DMS153 (cell line): ENCODE measurements around the gene LRRC4C.
"Not testable (repeated sequence)": the region's sequence is repeated elsewhere in the genome, so short reads cannot be mapped to it uniquely, and the experiment has no call there.

ENCODE experiments used
- DNase-seq: peaks from one replicate; lab custom pipeline; 2025; lab: John Stamatoyannopoulos, UW

LRRC4C gene

DNA sequence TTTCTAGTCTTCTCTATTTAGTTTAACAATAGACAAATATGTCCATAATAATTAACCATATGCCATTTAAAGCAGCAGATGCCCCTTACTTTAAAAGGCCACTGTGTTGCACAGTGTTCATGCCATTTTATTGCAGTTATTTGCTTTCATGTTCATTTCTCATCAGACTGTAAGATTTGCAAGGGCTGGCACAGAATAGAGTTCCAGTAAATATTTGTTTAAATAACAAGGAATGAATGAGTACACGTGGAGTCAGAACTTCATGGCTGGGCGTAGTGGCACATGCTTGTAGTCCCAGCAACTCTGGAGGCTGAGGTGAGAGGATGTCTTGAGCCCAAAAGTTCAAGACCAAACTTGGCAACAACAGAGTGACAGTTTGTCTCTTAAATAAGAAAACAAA is 1228.6 kb downstream of the LRRC4C start:
- DNase-seq = no peak

GRCh38 chr11:40228662-40229061 is 1230.8 kb downstream of the LRRC4C start:
- no peak for DNase-seq

DNA sequence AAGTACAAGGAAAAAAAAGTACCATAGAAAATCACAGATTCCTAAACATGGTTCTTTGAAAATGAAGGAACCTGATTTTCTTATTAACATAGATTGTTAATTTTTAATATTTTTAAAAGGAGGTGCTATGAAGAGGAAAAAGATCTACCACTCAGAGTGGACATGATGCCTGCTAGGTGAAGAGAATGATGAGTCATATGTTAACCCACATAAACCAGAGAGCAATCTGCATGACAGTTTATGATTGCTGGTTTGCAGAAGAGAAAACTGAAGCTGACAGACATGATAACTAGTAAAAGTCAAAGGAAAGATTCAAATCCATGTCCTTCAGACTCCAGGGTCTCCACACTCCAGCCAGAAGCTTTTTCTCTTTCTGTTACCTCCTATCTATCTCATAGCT is 1231.7 kb downstream of the LRRC4C start:
- DNase-seq = no peak

- DNase-seq = no peak
These were observed 1232.8 kb downstream of the LRRC4C start for GRCh38 chr11:40226654-40227053.

GRCh38 chr11:40223596-40224330 is 1235.7 kb downstream of the LRRC4C start:
- no peak for DNase-seq

DNA sequence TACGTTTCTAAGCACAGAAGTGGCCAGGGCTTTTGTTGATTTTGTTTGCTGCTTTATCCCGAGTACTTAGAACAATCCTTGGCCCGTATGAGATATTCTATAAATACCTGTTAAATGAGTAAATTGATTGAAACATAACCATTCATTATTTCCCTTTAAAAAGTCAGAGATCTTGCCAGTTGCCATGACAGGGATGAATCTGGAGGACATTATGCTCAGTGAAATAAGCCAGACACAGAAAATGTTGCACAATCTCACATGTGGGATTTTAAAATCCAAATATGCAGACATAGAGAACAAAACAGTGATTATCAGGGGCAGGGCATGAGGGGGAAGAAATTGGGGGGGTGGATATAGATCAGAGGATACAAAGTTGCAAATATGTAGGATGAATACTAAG is 1240.1 kb downstream of the LRRC4C start:
- no peak for DNase-seq

GRCh38 chr11:40215556-40215955 is 1243.9 kb downstream of the LRRC4C start:
- no peak for DNase-seq

DNA sequence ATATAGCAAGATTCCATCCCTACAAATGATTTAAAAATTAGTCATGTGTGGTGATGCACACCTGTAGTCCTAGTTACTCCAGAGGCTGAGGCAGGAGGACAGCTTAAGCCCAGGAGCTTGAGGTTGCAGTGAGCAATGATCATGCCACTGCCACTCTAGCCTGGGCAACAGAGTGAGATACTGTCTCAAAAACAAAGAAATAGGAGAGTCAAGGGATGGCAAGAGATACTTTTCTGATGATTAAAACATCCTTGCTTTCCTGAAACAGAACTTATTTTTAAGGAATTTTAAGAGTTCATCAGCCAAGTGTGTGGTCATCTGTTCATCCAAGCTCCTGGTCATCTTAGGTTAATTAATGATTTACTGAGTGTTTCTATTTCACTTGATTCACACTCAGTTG is 1252.0 kb downstream of the LRRC4C start:
- no peak for DNase-seq

DNA sequence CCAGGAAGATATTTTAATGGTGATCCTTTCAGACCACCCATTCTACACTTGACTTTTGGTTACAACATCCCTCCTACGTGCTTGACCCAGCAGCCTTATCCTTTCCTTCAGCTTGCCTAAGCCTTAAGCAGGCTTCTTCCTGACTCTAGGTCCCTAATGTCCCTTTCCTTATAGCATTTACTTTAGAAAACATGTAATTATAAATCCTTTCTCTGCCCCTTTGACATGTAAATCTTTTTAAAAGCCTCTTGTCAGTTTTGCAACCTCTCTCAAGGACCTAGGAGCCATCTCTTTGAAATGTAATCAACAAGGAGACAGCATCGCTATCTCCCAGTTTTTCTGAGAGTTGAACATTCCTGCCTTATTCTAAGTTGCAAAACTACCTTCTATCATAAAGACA is 1255.2 kb downstream of the LRRC4C start:
- DNase-seq = no peak

- DNase-seq = no peak
These were observed 1255.8 kb downstream of the LRRC4C start for GRCh38 chr11:40203606-40204005.

- no peak for DNase-seq
These were observed 1256.7 kb downstream of the LRRC4C start for GRCh38 chr11:40202589-40203270.

GRCh38 chr11:40192590-40192989 is 1266.9 kb downstream of the LRRC4C start:
- DNase-seq = not testable (repeated sequence)

DNA sequence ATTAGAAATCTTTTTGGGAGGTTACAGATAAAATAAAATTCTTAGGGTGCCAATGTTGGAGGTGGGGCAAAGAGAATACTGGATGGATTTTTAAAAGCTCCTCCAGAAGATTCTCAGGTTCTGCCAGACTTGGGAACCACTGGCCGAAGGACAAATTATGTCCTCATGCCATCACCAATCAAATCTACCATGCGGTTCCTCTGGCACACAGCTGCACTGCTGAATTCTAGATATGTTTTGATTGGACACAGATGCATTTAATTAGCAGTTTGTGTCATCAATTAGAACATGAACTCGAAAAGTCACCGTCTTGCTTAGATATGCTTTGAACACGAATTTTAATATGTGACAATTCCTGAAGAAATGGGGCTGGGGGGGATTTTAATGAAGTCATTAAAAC is 1269.2 kb downstream of the LRRC4C start:
- DNase-seq = no peak

- peak; percentile 83 for DNase-seq
These were observed 1270.6 kb downstream of the LRRC4C start for GRCh38 chr11:40188848-40189247.

DNA sequence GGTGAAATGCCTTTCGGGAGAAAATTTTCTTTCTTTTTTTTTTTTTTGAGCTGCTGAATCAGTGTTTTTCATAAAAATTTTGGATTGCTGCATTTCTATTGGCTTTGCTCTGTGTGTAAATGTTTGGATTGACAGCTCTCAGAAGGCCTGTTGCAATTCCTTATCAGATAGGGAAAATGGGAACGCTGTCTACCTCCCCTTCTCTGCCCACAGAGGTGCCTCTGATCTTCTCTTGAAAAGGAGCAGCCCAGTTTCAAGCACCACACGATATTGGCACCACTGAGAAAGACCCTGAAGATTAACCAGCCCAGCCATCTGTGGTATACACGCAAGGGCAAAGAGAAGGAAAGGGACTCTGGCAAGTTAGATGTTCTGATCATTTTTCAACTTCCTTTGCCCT is 1272.2 kb downstream of the LRRC4C start:
- DNase-seq = no peak

DNA sequence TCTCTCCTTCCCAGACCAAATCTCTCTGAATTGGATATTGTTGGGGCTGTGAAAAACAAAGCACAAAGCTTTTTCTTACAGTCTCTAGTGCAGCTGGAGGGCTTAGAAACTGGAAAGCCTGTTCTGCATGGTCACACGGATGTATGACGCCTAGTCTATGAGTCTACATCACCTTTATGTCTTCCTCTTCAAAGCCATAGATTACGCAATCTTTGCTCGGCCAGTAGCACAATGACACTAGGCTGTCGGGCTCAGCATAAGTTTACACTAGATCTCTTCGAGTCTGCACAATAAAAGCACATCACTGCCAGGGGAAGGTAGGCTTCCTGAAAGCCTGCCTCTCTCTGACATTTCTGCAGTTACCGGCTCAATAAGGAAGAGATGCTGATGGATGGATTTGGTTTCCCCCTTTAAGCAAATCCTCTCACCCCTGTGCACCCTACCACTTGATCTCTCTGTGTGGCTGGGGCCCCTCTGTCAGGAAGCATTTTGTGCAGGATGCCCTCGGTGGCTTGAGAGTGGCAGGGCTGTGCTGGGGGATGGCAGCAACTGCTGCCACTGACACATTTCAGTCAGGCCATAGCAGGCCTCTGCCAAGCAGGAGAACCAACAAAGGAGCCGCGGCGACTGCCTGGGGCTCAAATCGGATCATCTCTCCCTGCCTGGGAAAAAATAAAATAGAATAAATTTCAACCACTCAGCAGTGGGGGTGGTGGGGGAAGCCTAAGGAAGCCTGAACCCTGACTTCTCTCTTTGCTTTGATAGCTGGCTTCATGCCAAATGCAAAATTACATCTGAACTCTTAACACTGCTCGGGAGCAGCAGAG is 1272.8 kb downstream of the LRRC4C start:
- DNase-seq = peak; percentile 91

DNA sequence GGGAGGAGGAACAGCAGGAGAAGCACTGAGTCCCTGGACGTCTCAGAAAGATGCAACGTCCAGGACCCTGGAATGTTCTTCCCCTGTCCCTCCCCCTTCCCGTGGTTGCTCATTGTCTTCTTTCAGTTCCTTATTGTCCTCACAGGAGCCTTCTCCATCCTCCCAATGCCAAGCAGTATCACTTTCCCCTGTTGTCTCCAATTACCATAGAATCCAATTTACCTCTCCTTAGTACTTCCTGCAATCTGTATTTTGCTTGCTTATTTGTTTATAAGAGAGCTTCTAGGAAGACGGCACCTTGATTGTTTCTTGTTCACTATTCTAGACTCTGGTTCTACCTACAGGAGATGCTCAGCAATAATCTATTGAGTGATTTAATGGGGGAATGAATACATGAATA is 1273.7 kb downstream of the LRRC4C start:
- DNase-seq = no peak

DNA sequence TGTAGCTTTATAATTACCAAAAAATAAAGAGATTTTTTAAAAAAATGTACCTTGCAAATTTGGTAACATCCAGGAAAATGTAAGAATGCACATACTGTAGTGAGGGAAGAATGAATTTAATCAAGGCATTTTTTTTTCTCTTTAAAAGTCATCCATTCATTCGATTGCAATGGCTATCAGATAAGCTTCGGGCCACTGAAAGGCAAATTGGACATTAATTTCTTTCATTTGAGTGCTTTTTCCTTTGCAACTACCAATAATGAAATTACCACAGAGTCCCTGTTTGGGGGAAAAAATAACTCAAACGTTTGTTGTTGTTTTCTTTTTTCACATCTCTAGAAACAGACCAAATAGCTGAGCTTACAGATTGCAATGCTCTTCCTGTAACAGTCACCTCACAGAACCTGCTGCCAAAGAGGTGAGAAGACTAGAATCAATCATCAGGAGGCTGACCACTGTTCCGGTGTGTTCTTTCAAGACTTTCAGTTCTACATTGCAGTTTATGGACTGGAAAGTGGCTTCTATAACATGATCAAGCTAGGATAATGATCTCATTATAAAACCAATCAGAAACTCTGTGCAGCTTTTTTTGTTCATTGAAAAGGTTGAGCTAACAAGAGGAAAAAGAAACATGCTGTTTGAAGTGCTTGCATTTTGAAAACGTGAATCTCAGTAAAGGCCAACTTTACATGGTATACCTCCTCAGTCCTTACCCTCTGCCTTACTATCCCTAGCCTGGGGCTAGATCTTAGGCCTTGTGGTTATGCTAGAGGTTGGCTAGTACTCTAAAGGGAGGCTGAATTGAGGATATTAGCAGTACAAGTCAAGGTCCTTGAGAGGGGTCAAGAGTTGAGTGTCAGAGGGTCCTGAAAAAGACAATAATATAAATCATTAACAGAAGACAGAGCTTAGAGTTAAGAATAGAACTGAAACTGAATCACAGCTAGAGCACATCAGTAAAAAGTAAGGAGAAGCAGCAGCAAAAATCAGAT is 1276.1 kb downstream of the LRRC4C start:
- DNase-seq = no peak

DNA sequence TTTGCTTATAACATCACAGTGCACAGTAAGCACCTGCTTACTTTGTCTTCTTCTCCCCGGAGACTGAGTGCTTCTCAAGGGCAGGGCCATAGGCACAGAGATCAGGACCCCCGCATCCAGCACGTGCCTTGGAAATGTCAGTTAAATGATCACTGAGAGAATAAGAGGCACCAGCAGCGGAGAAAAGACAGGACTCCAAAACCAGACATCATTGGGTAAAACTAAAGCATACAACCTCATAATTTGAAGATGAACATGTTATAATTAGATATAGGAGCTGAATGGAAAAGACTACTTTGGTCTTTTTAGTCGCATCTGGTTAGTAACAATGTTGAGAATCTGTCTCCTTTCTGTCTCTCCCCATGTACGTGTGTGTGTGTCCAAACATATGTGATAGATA is 1279.9 kb downstream of the LRRC4C start:
- DNase-seq = no peak

DNA sequence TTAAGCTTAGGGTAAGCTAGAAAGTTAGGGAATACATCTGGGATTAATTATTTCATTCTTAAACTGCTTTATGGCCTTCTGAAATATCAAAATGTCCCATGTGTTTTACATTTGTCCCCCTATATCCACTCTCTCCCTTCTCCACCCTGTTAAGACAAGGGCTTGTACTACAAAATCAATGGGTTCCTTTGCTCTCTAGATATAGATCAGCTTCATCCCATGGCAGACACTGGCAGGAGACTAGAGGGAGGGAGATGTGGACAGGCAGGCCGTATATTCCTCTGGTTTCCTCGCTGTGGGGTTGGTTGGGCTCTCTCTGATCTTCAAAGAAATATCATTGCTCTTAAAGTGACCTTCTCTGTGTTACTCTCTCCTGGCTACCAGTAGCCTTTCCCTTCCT is 1281.0 kb downstream of the LRRC4C start:
- DNase-seq = no peak

DNA sequence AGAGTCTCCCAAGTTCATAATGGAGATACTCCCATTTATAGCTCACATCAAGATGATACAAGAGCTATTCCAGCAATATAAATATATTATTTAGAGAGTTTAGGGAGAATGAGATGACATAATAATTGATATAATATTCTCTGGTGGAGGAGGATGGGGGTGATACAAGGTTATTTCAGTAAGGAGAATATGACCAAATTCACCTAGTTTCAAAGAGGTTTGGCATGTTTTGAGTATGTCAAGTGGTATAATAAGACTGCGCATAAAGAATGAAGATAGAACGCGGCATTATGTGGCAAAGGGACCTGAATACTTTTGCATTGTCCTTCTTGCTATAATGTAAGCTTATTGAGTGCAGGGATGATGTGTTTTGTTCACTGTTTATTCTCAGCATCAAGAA is 1283.5 kb downstream of the LRRC4C start:
- no peak for DNase-seq

DNA sequence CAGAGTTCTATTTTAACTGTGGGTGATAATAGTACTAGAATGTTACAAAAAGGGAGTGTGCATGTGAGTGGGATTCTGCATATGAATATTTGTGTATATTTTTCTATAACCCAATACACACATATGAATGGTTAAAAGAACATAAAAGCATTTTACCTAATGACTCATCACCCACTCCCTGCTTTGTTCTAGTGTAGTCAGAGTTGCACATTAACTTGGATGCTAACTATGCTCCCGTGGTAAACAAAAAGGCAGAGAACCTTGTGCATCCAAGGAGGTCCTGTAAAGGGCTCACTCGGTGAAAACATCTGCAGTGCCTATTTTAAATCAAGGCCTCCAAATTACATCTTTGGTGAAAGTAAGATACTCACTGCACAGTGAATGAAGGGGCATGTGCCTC is 1289.4 kb downstream of the LRRC4C start:
- DNase-seq = no peak
